Measurements from ENCODE around the gene APOA4.
"Not testable (repeated sequence)": the region's sequence is repeated elsewhere in the genome, so short reads cannot be mapped to it uniquely, and the experiment has no call there.

The APOA4 gene

DNA sequence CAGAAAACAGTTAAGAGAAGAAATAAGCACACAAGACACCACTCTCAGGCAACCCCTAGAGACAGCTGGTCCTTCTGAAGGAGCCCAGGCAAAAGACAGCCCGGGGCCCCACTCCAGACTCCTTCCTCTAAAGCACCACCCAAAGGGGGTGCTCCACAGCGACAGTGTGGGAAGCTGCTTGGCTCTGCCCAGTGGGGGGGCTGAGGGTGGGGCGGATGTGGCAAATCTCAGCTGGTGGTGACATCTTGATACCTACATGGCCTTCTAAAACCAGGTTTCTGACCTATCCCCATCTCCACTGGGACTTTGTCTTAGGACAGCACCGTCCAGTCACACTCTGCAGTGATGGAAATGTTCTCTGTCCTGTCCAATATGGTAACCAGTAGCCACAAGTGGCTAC lies 24.5 kb upstream of the APOA4 start:
- DNase-seq: no peak

DNA sequence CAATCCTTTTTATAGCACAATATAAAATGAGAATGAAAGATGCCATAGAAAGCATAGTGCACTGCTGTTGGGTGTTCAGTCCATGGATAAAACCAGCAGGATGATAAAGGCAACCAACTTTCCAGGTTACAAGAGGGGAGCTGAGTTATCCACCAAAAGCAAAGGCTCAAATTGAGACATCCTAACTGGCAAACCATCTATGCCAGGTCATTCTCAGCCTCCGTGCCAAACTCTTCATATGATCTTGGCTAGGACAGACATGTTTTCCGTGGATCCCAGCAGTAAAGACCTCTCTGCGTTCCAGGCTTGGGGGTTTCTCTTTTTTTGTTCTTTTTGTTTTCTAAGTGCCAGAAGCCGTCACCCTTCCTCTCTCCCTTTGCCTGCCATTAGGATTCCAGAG lies 21.6 kb upstream of the APOA4 start:
- DNase-seq: no peak

DNA sequence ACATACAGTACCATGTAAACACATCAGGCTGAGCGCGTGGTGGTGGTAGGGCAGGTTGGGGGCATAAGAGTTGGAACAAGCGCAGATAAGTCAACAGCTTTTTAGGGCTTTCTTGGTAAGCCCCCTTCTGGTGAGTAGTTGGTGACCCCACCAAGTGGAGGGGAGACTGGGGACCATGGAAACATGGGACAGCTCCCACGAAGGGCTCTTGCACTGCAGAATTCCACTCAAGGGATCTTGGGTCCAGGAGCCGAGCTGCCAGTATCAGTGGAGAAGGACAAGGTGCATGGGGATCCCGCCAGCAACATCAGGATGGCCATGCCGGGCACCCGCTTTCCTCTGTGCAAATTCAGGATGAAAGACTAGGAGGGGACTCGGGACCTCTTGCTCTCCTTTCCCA lies 20.6 kb upstream of the APOA4 start:
- DNase-seq: no peak

DNA sequence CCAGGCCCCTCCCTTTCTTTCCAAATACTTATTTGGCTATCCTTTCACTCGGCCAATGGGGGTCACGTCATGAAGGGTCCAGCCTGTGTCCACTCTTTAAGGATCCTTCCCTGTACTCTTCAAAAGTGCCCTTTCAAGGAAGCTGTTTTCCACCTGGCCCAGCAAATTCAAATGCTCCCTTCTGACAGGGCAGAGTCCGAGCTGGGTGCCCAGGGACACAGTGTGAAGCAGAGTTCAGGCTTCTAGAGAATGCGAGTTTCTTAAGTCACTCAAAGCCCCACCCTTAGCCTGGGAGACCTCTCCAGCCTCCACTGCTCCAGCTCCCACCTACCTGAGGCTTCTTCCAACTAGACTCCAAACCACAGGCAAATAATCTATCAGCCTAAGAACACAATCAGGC lies 19.8 kb upstream of the APOA4 start:
- DNase-seq: no peak

DNA sequence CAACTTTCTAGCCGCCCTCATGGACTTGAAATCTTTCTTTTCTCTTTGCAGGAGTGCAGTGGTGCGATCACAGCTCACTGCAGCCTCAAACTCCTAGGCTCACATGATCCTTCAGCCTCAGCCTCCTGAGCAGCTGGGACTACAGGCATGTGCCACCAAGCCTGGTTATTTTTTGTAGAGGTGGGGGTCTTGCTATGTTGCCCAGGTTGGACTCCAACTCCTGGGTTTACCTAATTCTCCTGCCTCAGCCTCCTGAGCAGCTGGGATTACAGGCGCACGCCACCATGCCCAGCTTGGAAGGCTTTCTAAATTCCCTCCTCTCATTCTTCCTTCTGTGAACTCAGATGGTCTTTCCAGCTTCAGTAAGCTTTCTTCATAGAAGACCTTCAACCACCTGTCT lies 19.0 kb upstream of the APOA4 start:
- no peak for DNase-seq

DNA sequence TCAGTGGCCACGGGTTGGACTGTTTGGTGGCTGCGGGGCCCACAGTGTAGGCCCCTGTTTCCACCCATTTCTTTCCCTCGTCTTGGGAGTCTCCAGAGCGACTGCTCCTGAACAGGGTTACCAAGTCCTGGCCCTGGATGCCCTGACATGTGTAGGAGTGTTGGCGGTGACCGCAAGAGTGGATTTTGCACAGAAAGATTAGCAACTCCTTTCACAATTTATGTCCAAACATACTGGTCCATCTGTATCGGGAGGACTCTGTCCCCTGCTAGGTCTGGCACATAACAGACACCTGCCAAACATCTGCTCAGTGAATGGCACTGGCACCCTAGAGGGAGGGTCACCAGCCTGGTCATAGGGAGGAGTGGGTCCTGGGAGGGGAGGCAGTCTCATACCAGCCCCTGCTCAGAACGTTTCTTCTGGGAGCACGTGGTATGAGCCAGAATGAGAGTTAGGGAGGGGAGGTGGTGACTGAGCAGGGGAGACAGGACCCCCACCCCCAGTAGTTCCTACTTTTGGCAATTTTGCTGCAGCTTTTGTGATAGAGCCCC lies 17.7 kb upstream of the APOA4 start:
- DNase-seq: no peak

DNA sequence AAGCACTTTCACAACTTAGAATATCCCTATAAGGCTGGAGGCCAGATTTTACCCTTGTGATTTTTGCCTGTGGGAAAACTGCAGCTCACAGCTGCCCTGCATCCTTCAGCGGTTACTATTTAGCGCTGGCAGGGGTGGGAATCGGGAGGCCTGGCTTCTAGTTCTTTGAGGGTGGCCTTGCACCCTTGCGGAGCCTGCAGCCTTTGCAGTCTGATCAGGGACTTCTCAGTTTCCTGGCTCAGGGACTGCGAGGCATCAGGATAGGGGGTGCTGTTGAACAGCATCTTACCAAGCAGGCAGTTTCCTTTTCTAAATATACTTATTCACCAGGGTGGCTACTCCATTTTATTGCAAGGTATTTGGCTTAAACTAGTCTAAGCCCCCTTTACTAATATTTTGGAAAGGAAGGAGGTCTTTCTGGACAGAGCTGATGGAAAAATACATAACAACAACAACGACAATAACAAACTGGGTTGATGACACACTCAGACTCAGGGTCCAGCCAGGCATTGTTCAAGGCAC lies 17.2 kb upstream of the APOA4 start:
- DNase-seq: no peak

DNA sequence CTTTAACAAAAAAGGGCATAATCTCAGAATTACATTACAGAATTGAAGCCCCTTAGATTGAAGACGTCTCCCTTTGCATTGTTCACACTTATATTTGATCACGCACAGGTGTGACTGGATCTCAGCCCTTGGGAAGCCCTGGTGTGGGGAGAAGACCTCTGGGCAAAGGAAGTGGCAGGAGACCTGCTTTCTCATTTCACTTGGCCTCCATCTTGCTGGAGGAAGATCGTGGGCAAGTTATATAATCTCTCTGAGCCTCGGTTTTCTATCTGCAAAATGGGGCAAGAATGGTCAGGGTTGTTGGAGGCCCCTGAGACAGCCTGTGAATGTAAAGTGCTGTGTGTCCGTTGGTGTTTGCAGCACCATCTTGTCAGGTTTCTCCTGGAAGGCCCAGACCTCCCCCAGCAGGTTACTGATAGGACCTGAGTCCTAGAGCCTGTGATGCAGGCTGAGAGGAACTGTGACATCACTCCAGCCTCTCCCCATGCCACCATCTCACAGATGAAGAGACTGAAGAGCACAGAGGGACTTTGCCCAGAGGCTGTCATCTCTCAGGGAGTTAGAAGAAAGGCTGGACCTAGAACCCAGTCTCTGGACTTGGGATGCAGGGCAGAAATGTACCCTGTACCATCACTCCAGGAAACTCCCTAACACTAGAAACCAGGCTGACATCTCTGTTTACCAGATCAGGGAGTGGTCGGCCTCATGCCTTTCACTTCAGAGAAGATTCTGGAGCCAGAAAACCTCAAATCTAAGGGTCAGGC lies 15.4 kb upstream of the APOA4 start:
- DNase-seq: no peak

DNA sequence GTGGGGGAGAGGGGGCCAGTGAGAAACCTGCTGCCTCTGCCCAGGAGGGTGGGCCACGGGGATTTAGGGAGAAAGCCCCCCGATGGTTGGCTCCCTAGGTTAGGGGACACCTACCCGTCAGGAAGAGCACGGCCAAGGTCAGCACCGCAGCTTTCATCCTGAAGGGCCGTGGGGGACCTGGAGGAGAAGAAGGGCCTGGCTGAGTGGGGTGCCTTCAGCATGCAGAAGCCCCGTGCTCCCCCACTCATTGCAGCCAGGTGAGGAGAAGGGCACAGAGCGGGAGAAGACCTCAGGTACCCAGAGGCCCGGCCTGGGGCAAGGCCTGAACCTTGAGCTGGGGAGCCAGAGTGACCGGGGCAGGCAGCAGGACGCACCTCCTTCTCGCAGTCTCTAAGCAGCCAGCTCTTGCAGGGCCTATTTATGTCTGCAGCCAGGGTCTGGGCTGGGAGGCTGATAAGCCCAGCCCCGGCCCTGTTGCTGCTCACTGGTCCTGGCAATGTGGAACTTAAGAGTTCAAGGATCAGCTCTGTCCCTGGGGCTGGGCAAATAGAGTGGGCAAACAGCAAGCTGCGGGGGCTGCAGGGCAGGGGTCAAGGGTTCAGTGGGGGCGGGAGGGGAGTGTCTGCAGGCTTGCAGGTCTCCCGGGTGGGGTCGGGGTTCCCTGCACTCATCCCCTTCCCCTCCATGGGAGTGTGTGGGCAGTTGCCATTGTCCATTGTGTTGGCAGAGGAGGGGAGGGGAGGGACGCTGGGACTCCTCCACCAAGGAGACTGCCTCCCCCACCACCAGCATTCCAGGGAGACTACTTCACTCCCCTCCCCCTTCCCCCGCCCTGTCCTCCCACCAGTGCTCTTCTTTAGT lies 14.4 kb upstream of the APOA4 start, which contains the start of gene APOA1:
Gene APOA1 (minus strand): TSS at position 392 of the 861 bp plus-strand sequence. CDS start 235 bp downstream, at position 157.
- no peak for DNase-seq

DNA sequence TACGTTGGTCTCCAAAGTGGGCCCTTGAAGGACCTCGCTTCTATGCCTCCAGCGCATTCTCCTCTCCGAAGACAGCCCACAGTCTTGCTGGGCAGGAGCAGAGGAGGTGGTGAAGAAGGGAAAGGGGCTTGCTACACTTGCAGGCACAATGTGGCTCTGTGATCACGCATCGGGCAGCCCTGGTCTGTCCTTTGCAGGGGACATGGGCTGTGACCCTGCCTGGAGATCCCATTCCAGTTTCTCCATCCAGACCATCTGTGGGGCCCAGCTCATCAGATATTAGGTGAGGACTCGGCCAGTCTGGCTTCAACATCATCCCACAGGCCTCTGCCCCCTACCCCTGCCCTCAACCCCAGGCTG lies 13.5 kb upstream of the APOA4 start:
- DNase-seq: no peak

DNA sequence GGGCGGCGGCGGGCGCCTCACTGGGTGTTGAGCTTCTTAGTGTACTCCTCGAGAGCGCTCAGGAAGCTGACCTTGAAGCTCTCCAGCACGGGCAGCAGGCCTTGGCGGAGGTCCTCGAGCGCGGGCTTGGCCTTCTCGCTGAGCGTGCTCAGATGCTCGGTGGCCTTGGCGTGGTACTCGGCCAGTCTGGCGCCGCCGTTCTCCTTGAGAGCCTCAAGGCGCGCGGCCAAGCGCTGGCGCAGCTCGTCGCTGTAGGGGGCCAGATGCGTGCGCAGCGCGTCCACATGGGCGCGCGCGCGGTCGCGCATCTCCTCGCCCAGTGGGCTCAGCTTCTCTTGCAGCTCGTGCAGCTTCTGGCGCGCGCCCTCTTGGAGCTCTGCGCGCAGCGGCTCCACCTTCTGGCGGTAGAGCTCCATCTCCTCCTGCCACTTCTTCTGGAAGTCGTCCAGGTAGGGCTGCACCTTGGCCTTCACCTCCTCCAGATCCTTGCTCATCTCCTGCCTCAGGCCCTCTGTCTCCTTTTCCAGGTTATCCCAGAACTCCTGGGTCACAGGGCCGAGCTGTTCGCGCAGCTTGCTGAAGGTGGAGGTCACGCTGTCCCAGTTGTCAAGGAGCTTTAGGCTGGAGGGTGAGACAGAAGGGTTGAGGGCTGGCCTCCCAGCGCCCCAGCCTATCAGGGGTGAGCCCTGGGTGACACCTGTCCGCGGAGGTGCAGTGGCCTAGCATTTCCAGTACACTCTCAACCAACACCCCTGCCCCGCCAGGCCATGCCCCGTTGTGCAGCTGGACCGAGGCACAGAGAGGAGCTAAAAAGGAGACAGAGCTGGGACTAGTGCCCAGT lies 12.9 kb upstream of the APOA4 start:
- peak; percentile 89 for DNase-seq

DNA sequence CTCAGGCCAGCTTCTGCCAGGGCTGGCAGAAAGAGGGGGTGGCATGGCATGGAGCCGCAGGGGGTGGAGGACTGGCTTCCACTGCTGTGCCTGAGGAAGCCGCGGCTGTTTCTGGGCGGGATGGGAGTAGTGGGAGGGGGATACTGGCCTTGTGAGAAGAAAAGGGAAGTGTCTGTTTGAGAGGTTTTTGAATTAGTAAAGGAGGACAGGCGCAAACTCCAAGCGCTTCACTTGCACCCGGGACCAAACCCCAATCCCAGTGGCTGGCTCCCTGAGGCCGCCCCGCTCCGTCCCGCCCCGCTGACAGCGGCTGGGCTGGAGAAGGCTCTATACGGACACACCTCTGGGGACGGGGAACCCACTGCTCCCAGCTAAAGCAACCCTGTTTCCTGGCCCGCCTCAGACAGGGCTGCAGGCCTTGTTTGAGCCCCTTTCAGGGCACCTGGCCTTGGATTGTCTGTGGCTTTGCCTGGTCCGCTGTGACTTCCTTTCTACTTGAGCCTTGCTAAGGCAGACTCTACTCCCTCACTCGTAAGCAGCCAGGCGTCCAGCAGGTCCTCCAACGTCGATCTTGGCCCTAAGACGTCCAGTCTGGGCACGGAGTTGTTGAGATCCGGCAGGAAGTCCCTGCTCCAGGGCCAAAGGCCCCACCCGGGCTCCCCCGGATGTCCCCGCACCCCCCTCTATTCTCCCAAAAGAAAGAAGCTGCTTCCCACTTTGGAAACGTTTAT lies 12.1 kb upstream of the APOA4 start:
- no peak for DNase-seq

DNA sequence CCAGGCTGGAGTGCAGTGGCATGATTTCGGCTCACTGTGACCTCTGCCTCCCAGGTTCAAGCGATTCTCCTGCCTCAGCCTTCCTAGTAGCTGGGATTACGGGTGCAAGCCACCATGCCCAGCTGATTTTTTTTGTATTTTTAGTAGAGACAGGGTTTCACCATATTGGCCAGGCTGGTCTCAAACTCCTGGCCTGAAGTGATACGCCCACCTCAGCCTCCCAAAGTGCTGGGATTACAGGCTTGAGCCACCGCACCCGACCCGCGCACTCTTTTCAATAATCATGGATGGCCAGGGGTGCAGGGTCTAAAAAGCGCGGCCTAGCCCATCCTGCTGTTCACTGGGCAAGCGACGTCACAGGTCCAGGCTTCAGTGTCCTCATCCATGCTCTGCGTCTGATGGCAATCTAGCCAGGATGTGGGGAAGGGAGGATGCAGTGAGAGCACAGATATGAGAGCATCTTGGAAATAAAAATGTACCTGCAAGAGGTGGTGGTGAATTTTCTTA lies 11.5 kb upstream of the APOA4 start:
- DNase-seq: not testable (repeated sequence)

DNA sequence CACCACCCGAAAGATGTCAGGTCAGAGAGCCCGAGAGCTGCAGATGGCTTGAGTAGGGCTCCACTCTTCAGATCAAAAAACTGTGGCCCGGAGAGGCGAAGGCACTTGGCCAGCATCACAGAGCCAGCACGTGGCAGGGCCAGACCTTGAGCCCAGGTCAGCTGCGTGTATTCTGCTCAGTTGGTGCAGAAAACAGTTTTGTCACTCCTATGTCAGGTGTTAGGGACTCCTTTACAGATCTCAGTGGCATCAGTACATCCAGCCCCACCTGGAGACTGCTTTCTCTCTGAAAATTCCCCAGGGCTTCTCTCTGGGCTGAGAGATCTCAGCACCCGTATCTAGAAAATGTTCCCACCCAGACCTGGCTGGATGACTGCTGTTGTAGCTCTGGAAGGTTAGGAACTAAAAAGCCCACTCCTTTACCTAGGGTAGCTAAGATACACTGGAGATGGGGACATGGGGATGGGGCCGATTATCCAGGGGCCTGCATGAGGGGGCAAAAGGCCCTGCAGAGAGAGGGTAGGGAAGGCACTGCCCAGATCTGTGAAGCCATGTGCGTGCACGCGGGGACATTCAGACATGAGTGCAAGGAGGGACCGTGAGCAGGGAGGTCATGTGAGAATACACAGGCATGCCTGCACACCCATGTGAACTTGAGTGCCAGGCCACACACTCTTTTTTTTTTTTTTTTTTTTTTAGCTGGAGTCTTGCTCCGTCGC lies 10.9 kb upstream of the APOA4 start:
- DNase-seq: no peak

DNA sequence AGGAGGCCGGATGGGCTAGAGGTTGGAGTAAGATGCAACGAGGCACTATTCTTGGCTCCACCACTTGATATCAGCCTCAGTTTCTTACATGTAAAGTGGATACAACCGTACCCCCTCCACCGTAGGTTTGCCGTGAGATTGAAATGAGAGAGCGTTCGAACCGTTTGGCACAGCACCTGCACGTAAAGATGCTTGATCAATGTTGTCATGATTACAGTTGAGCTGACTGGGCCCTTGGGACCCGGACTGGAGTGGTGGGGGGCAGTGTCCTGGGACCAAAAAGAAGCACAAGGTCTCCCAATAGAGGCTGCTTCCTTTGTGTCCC lies 10.3 kb upstream of the APOA4 start:
- DNase-seq: no peak

DNA sequence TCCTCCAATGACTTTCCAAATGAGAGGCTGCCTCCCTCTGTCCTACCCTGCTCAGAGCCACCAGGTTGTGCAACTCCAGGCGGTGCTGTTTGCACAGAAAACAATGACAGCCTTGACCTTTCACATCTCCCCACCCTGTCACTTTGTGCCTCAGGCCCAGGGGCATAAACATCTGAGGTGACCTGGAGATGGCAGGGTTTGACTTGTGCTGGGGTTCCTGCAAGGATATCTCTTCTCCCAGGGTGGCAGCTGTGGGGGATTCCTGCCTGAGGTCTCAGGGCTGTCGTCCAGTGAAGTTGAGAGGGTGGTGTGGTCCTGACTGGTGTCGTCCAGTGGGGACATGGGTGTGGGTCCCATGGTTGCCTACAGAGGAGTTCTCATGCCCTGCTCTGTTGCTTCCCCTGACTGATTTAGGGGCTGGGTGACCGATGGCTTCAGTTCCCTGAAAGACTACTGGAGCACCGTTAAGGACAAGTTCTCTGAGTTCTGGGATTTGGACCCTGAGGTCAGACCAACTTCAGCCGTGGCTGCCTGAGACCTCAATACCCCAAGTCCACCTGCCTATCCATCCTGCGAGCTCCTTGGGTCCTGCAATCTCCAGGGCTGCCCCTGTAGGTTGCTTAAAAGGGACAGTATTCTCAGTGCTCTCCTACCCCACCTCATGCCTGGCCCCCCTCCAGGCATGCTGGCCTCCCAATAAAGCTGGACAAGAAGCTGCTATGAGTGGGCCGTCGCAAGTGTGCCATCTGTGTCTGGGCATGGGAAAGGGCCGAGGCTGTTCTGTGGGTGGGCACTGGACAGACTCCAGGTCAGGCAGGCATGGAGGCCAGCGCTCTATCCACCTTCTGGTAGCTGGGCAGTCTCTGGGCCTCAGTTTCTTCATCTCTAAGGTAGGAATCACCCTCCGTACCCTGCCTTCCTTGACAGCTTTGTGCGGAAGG lies 9.5 kb upstream of the APOA4 start:
- DNase-seq: no peak

DNA sequence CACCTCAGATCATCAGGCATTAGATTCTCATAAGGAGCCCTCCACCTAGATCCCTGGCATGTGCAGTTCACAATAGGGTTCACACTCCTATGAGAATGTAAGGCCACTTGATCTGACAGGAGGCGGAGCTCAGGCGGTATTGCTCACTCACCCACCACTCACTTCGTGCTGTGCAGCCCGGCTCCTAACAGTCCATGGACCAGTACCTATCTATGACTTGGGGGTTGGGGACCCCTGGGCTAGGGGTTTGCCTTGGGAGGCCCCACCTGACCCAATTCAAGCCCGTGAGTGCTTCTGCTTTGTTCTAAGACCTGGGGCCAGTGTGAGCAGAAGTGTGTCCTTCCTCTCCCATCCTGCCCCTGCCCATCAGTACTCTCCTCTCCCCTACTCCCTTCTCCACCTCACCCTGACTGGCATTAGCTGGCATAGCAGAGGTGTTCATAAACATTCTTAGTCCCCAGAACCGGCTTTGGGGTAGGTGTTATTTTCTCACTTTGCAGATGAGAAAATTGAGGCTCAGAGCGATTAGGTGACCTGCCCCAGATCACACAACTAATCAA lies 8.8 kb upstream of the APOA4 start:
- no peak for DNase-seq

DNA sequence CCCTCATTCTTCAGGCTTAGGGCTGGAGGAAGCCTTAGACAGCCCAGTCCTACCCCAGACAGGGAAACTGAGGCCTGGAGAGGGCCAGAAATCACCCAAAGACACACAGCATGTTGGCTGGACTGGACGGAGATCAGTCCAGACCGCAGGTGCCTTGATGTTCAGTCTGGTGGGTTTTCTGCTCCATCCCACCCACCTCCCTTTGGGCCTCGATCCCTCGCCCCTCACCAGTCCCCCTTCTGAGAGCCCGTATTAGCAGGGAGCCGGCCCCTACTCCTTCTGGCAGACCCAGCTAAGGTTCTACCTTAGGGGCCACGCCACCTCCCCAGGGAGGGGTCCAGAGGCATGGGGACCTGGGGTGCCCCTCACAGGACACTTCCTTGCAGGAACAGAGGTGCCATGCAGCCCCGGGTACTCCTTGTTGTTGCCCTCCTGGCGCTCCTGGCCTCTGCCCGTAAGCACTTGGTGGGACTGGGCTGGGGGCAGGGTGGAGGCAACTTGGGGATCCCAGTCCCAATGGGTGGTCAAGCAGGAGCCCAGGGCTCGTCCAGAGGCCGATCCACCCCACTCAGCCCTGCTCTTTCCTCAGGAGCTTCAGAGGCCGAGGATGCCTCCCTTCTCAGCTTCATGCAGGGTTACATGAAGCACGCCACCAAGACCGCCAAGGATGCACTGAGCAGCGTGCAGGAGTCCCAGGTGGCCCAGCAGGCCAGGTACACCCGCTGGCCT lies 7.2 kb upstream of the APOA4 start:
- DNase-seq: no peak

DNA sequence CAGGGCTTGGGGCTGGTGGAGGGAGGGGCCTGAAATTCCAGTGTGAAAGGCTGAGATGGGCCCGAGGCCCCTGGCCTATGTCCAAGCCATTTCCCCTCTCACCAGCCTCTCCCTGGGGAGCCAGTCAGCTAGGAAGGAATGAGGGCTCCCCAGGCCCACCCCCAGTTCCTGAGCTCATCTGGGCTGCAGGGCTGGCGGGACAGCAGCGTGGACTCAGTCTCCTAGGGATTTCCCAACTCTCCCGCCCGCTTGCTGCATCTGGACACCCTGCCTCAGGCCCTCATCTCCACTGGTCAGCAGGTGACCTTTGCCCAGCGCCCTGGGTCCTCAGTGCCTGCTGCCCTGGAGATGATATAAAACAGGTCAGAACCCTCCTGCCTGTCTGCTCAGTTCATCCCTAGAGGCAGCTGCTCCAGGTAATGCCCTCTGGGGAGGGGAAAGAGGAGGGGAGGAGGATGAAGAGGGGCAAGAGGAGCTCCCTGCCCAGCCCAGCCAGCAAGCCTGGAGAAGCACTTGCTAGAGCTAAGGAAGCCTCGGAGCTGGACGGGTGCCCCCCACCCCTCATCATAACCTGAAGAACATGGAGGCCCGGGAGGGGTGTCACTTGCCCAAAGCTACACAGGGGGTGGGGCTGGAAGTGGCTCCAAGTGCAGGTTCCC lies 6.5 kb upstream of the APOA4 start, which contains the start of gene APOC3:
Gene APOC3 (plus strand): TSS at position 383 of the 659 bp plus-strand sequence. CDS start 676 bp downstream, outside the sequence.
- DNase-seq: no peak

Measured in activated CD4-positive, alpha-beta T cell treated with anti-CD3 and anti-CD28 coated beads for 48 hours (primary cell).